OCI-LY7 (cell line): Measurements from ENCODE around the gene TTC28. TPM values are rescaled to one million over a fixed set of nuclear protein-coding genes. Genes with fewer than 3 reads are reported as not detected.

Source experiments
- BruUV-seq: library from RNA; stranded (reverse); fragments of 400-500 nt; replicated peaks from 2 replicates; lab custom pipeline; 2021; lab: Mats Ljungman, UMichigan
- CTCF ChIA-PET: fragments of 300-600 bp; sonication (Branson Sonifier 250); formaldehyde crosslinking; loops from one replicate; lab custom pipeline; 2022; ENCODE audit warnings: antibody characterized with exemption; ENCODE audit not compliant: unreplicated experiment; lab: Charles Lee
- POLR2A ChIA-PET: fragments of 300-600 bp; sonication (Branson Sonifier 250); formaldehyde crosslinking; loops from one replicate; lab custom pipeline; 2022; ENCODE audit warnings: antibody characterized with exemption; lab: Charles Lee
- DNase-seq: peaks from one replicate; pipeline ENCODE4 v3.0.0-alpha.2; 2015; ENCODE audit warnings: low spot score
- H2AFZ ChIP-seq: fragments of 200-600 bp; sonication (generic), shearing (Covaris generic); 2 replicates; pipeline ENCODE4 v1.6.1; 2014; ENCODE audit warnings: mild to moderate bottlenecking, antibody characterized with exemption, low read length, moderate library complexity
- H3K27ac ChIP-seq: fragments of 200-600 bp; sonication (generic); 2 replicates; pipeline ENCODE4 v1.5.1; 2014; ENCODE audit warnings: mixed run types, low read depth, mild to moderate bottlenecking, moderate library complexity, low read length, inconsistent platforms; ENCODE audit not compliant: poor library complexity, severe bottlenecking
- H3K36me3 ChIP-seq: fragments of 200-600 bp; sonication (generic); 2 replicates; pipeline ENCODE4 v1.6.1; 2014; ENCODE audit warnings: mild to moderate bottlenecking, antibody characterized with exemption, low read length, moderate library complexity, mixed read lengths; ENCODE audit not compliant: insufficient read depth
- H3K4me1 ChIP-seq: fragments of 200-600 bp; sonication (generic); 2 replicates; pipeline ENCODE4 v1.5.1; 2014; ENCODE audit warnings: mild to moderate bottlenecking, low read length; ENCODE audit not compliant: insufficient read depth, poor library complexity, severe bottlenecking
- H3K4me2 ChIP-seq: fragments of 200-600 bp; sonication (generic); 2 replicates; pipeline ENCODE4 v1.6.1; 2014; ENCODE audit warnings: mild to moderate bottlenecking, low read length
- H3K4me3 ChIP-seq: fragments of 200-600 bp; sonication (generic); 2 replicates; pipeline ENCODE4 v1.5.1; 2014; ENCODE audit warnings: mild to moderate bottlenecking, low read depth, low read length; ENCODE audit not compliant: poor library complexity, severe bottlenecking
- H3K79me2 ChIP-seq: fragments of 200-600 bp; sonication (generic); 2 replicates; pipeline ENCODE4 v1.6.1; 2016; ENCODE audit warnings: low read depth, mild to moderate bottlenecking, low read length, moderate library complexity, mixed read lengths; ENCODE audit not compliant: insufficient read depth
- H3K9me2 ChIP-seq: fragments of 200-600 bp; sonication (generic); 2 replicates; pipeline ENCODE4 v1.6.1; 2016; ENCODE audit warnings: mild to moderate bottlenecking, low read length, mixed read lengths; ENCODE audit not compliant: insufficient read depth
- H3K9me3 ChIP-seq: fragments of 200-600 bp; sonication (generic); 2 replicates; pipeline ENCODE4 v1.6.1; 2014; ENCODE audit warnings: mild to moderate bottlenecking, mixed run types, low read length, mixed read lengths
- H4K20me1 ChIP-seq: fragments of 200-600 bp; sonication (generic); 2 replicates; pipeline ENCODE4 v1.6.1; 2014; ENCODE audit warnings: mild to moderate bottlenecking, antibody characterized with exemption, low read length, moderate library complexity, mixed read lengths; ENCODE audit not compliant: insufficient read depth
- CTCF ChIP-seq: fragments of 200-600 bp; sonication (generic); conservative IDR thresholded peaks from 2 replicates; pipeline ENCODE4 v1.5.1; 2014; ENCODE audit warnings: mild to moderate bottlenecking, antibody characterized with exemption, low read length, moderate library complexity, mixed read lengths
- EZH2phosphoT487 ChIP-seq: fragments of 200-600 bp; sonication (generic); IDR thresholded peaks from 2 replicates; pipeline ENCODE4 v1.6.1; 2018; ENCODE audit warnings: low read depth, borderline replicate concordance, mild to moderate bottlenecking, mixed run types, antibody characterized with exemption, low read length, moderate library complexity, mixed read lengths
- intact Hi-C: fragments of 100-400 bp; cut with micrococcal nuclease; formaldehyde crosslinking; loops from one replicate; pipeline ENCODE4 v1.10.0; 2022; ENCODE audit not compliant: unreplicated experiment
- total RNA-seq, 2 experiments: library from RNA; depleted of rRNA in 1 of 2; stranded (reverse); fragments of >200 nt in 1 of 2; shearing (Covaris generic) in 1 of 2; gene quantifications; 2 replicates each; pipeline ENCODE4 v1.2.3, GENCODE V29; 2014 to 2022

Gene TTC28
- total RNA-seq, 2 experiments from 2014 or later: under 0.01 to 0.55 TPM

GRCh38 chr22:28075358-28075981, 604.2 kb downstream of the TTC28 start:
- DNase-seq: no peak
- Histone ChIP-seq H2AFZ (no peak overlapping the region), H4K20me1 (no peaks in the 10 kb centered on the region), H3K4me3 (no peak overlapping the region), H3K4me1 (no peaks in the 10 kb centered on the region), H3K27ac (no peak overlapping the region), H3K4me2 (no peak overlapping the region), H3K9me2 (no peaks in the 10 kb centered on the region), H3K79me2 (no peaks in the 10 kb centered on the region), H3K9me3 (no peaks in the 10 kb centered on the region), H3K36me3 (no peaks in the 10 kb centered on the region)
- ChIA-PET POLR2A (interaction anchor here (0.6 kb wide), 1 partner anchor 1261 kb away, joined by 3 read pairs; no protein-coding TSS in a partner anchor), CTCF (no interaction called here)
- no peak for TF ChIP-seq CTCF
- no TSS peak for BruUV-seq
- intact Hi-C loops: no loop called here

GRCh38 chr22:28074526-28074925, 605.1 kb downstream of the TTC28 start:
- Histone ChIP-seq H3K36me3 (no peaks in the 10 kb centered on the region), H2AFZ (no peak overlapping the region), H4K20me1 (no peaks in the 10 kb centered on the region), H3K9me2 (no peaks in the 10 kb centered on the region), H3K4me3 (no peak overlapping the region), H3K4me1 (no peaks in the 10 kb centered on the region), H3K79me2 (no peaks in the 10 kb centered on the region), H3K9me3 (no peaks in the 10 kb centered on the region), H3K4me2 (no peak overlapping the region), H3K27ac (no peak overlapping the region)
- intact Hi-C loops: no loop called here
- no peak for DNase-seq
- ChIA-PET POLR2A (no interaction called here), CTCF (no interaction called here)
- no TSS peak for BruUV-seq
- TF ChIP-seq CTCF (no peak), EZH2phosphoT487 (no peak)

- no peak overlapping the region for H3K27ac ChIP-seq
- H3K4me2 ChIP-seq: no peak overlapping the region
- ChIA-PET POLR2A (no interaction called here), CTCF (no interaction called here)
- no peak overlapping the region for H3K4me3 ChIP-seq
- no peaks in the 10 kb centered on the region for H3K36me3 ChIP-seq
- no TSS peak for BruUV-seq
- H3K9me2 ChIP-seq: no peaks in the 10 kb centered on the region
- TF ChIP-seq CTCF (no peak), EZH2phosphoT487 (no peak)
- H3K9me3 ChIP-seq: no peaks in the 10 kb centered on the region
- no peaks in the 10 kb centered on the region for H3K4me1 ChIP-seq
- no peak for DNase-seq
- H3K79me2 ChIP-seq: no peaks in the 10 kb centered on the region
- no peaks in the 10 kb centered on the region for H4K20me1 ChIP-seq
- H2AFZ ChIP-seq: no peak overlapping the region
- intact Hi-C loops: no loop called here
Measured at GRCh38 chr22:28072066-28072465, 607.6 kb downstream of the TTC28 start.
